ENCODE results near the gene GNGT1.
A peak's percentile ranks its signal among the peaks of the same experiment; 100 is the strongest.
"Not testable (repeated sequence)": the region's sequence is repeated elsewhere in the genome, so short reads cannot be mapped to it uniquely, and the experiment has no call there.

GNGT1 gene

DNA sequence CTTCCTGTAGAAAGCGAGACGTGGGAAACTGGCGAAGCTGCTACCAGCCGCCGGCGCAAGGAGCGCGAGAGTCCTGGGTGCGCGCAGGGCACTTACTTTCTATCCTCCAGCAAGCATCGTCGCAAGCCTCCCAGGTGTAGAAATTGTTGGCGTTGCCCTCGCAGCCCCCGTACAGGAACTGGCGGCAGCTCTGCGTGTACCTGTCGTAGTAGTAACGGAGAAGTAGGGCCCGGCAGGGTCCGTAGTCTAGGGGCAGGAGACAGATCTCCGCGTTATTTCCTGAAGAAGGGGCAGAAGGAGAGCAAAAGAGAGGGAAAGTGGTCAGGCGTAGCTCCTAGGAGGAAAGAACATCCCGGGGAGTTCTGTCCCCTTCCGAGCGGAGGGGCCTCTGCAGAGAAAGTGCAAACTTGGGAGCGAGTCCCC, 16.3 kb upstream of the GNGT1 start:
- no peaks in the 10 kb centered on the region for H3K9me3 Mint-ChIP-seq
- peak overlapping the region; percentile 41 to 76 for H3K4me3 Mint-ChIP-seq
- H3K4me1 Mint-ChIP-seq (ENCODE audit: low read depth in 2 of 2): peaks cover 7 to 9% of the 10 kb centered on the region in 2 donors
- DNase-seq: no peak
- H3K27me3 Mint-ChIP-seq: peaks cover 39 to 57% of the 10 kb centered on the region in 2 donors
- H3K36me3 Mint-ChIP-seq (ENCODE audit: insufficient read depth): no peaks in the 10 kb centered on the region
- no peak overlapping the region for H3K27ac Mint-ChIP-seq
- ATAC-seq (replicated peaks): no peak

DNA sequence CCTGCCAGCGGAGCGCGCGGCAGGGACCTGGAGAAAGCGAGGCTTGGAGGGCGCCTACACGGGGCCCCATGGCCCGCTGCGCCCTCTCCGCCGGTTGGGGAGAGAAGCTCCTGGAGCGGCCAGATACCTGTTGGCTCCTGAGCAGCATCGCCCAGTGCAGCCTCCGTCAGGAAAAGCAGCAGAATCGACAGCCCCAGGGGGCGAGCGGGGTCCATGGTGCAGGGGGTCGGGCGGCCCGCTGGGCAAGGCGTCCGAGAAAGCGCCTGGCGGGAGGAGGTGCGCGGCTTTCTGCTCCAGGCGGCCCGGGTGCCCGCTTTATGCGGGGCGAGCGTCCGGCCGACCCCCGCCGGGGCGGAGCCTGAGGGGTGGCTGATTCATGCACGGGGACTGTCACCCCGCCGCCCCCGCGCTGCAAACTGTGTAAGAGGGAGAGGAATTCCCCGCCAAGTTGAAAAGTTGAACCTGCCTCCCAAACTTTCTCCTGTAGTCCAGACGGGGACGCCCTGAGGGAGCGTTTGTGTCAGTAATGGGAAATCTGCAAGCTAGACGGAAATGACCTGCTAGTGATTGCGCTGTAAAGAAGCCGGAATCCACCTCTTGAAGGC, 15.8 kb upstream of the GNGT1 start, which contains the start of gene TFPI2:
Gene TFPI2, minus strand, starts transcription at position 290 of the 605 bp plus-strand sequence. Its CDS starts 75 bp downstream, at position 215.
- no peaks in the 10 kb centered on the region for H3K9me3 Mint-ChIP-seq
- H3K4me3 Mint-ChIP-seq: peak within 1 kb of the TSS; percentile 41 to 76
- H3K27me3 Mint-ChIP-seq: peaks cover 39 to 57% of the 10 kb centered on the region in 2 donors
- peaks cover 7 to 9% of the 10 kb centered on the region in 2 donors for H3K4me1 Mint-ChIP-seq (ENCODE audit: low read depth in 2 of 2)
- no peaks in the 10 kb centered on the region for H3K36me3 Mint-ChIP-seq (ENCODE audit: insufficient read depth)
- DNase-seq (no peak), ATAC-seq (replicated peaks) (no peak)
- H3K27ac Mint-ChIP-seq: no peak within 1 kb of the TSS

DNA sequence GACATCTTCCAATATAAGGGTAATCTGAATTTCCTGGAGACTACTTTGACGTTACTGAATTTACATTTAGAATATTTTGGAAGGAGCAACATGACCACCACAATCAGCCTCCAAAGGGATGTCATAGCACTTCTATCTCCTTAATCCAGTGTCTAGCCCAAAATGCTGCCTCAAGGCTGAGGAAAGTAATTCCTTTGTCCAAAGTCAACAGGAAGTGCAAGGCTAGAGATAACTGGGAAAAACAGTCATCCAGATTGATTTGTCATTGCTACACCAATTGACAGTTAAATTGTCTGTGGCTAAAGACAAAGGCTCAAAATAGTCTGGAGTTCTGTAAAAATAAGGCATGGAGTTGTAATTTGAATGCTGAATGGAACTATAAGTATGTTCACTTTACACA, 11.9 kb upstream of the GNGT1 start:
- DNase-seq (no peak), ATAC-seq (replicated peaks) (no peak)
- Mint-ChIP-seq H3K4me1 (ENCODE audit: low read depth in 2 of 2) (peaks cover 7 to 9% of the 10 kb centered on the region in 2 donors), H3K27me3 (peaks cover 21 to 41% of the 10 kb centered on the region in 2 donors), H3K36me3 (ENCODE audit: insufficient read depth) (no peaks in the 10 kb centered on the region), H3K9me3 (no peaks in the 10 kb centered on the region), H3K4me3 (no peak overlapping the region), H3K27ac (no peak overlapping the region)

DNA sequence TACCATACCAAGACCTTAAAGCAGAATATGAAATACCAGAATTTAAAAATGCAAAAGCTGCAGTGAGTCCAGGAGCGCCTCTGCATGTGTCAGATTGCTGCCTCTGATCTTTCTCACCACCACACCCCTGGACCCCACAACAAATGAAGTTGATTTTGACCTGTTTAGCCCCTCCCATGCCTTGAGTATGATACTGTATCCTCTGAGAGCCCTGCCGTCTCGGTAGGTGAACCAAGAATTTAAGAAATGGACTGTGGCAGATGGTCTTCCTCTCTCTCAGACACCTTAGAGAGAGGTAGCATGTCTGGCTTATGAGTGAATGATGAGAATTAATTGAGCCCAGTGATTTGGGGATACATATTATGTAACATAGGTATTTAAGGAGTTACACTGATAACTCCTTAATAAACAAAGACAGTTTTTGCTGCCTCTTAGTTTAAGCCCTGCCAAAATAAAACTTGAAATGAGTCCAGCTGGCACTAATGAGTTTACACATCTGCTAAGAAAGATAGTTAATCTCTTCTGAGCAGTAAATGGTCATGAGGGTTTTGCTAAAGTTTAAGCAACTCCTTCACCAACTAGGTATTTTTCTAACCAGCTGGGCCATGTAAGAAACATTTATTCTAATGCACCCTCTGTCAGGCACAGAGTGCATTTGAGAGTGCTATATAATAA, 11.3 kb upstream of the GNGT1 start:
- H3K4me1 Mint-ChIP-seq (ENCODE audit: low read depth in 2 of 2): peaks cover 3% of the 10 kb centered on the region in 2 donors
- ATAC-seq (replicated peaks) (no peak), DNase-seq (no peak)
- peaks cover 15 to 41% of the 10 kb centered on the region in 2 donors for H3K27me3 Mint-ChIP-seq
- no peak overlapping the region for H3K27ac Mint-ChIP-seq
- no peak overlapping the region for H3K4me3 Mint-ChIP-seq
- H3K36me3 Mint-ChIP-seq (ENCODE audit: insufficient read depth): no peaks in the 10 kb centered on the region
- H3K9me3 Mint-ChIP-seq: no peaks in the 10 kb centered on the region

DNA sequence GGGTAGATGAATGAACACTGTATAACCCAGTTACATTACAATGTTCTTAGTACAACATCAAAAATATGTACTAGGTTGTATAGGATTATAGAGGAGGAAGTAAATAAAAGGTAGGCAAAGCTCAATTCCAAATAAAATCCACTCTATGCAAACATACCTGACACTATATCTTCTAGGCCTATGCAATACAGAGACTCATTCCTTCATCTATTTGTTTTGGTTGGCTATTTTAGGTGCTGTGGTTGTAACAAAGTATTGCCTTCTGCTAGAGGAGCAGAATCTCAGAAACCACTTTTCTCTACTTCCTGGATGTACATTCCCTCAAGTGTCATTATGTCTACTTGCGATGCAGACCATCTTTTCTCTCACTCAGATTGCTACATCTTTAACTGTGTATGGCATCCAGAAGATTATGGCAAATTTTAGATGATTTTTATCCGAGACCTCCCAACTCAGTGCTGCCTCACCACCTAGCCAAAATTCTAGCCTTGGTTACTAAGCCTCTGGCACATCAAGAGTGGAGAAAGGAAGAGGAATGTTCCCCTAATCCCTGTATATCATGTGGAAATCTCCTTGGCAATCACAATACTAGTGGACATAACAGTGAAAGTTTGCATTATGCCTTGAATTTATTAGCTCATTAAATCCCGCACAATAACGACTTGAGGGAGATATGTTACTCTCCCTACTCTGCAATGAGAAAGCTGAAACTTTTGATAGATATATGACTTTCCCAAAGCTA, 10.3 kb upstream of the GNGT1 start:
- DNase-seq (no peak), ATAC-seq (replicated peaks) (no peak)
- peaks cover 11 to 34% of the 10 kb centered on the region in 2 donors for H3K27me3 Mint-ChIP-seq
- H3K4me1 Mint-ChIP-seq (ENCODE audit: low read depth in 2 of 2): no peaks in the 10 kb centered on the region
- no peaks in the 10 kb centered on the region for H3K9me3 Mint-ChIP-seq
- no peak overlapping the region for H3K4me3 Mint-ChIP-seq
- H3K27ac Mint-ChIP-seq: no peak overlapping the region
- H3K36me3 Mint-ChIP-seq (ENCODE audit: insufficient read depth): no peaks in the 10 kb centered on the region

DNA sequence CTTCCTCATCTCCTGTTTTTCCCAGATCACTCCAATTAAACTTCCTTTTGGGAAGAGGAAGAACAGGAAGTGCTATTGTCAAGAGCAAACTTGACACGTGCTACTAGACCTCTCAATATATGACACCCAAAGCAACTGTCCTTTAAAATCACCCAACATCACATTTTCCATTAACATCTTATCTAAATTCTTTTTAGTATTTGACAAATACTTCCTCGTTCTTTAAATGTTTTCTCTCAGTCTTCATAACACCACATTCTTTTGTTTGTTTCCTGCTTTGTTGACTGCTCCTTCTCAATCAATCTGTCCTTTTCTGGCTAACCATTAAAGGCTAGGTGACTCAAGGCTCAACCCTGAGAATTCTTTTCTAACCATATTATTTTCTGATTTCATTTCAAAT, 8.7 kb upstream of the GNGT1 start:
- no peak for ATAC-seq (replicated peaks)
- no peak overlapping the region for H3K27ac Mint-ChIP-seq
- H3K36me3 Mint-ChIP-seq (ENCODE audit: insufficient read depth): no peaks in the 10 kb centered on the region
- no peaks in the 10 kb centered on the region for H3K9me3 Mint-ChIP-seq
- H3K4me3 Mint-ChIP-seq: no peak overlapping the region
- no peak for DNase-seq
- no peaks in the 10 kb centered on the region for H3K4me1 Mint-ChIP-seq (ENCODE audit: low read depth in 2 of 2)
- peaks cover 0 to 19% of the 10 kb centered on the region in 2 donors for H3K27me3 Mint-ChIP-seq

DNA sequence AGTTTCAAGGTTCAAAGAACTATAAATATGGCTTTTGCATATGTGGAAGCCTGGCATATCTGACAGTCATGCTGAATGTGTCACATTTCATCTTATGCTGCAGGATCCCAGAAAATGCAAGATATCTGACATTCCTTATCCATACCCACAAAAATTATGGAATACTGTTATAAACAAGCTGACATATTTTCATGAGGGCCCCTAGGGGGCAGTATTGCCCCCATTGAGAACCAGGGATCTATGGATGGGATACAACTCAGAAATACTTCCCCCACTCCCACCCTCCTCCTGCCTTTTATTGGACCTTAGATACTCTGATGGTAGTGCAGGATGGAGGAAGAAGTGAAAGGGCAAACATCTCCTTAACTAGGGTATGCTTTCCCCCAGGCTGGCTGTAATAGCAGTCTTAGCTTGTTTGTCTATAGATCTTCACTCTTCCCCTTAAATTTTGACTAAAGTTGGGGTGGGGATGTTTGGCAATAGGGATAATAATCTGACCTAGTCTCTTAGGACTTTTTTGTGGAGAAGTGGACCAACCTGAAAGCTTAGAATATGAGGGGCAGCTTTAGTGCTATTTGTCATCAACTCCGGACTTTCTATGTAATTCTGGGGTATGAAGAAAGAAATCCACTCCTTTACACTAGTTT, 3.5 kb upstream of the GNGT1 start:
- H3K4me1 Mint-ChIP-seq (ENCODE audit: low read depth in 2 of 2): no peaks in the 10 kb centered on the region
- peaks cover 0 to 10% of the 10 kb centered on the region in 2 donors for H3K27me3 Mint-ChIP-seq
- no peaks in the 10 kb centered on the region for H3K36me3 Mint-ChIP-seq (ENCODE audit: insufficient read depth)
- H3K4me3 Mint-ChIP-seq: no peak overlapping the region
- ATAC-seq (replicated peaks): no peak
- no peak for DNase-seq
- H3K9me3 Mint-ChIP-seq: no peaks in the 10 kb centered on the region
- no peak overlapping the region for H3K27ac Mint-ChIP-seq

DNA sequence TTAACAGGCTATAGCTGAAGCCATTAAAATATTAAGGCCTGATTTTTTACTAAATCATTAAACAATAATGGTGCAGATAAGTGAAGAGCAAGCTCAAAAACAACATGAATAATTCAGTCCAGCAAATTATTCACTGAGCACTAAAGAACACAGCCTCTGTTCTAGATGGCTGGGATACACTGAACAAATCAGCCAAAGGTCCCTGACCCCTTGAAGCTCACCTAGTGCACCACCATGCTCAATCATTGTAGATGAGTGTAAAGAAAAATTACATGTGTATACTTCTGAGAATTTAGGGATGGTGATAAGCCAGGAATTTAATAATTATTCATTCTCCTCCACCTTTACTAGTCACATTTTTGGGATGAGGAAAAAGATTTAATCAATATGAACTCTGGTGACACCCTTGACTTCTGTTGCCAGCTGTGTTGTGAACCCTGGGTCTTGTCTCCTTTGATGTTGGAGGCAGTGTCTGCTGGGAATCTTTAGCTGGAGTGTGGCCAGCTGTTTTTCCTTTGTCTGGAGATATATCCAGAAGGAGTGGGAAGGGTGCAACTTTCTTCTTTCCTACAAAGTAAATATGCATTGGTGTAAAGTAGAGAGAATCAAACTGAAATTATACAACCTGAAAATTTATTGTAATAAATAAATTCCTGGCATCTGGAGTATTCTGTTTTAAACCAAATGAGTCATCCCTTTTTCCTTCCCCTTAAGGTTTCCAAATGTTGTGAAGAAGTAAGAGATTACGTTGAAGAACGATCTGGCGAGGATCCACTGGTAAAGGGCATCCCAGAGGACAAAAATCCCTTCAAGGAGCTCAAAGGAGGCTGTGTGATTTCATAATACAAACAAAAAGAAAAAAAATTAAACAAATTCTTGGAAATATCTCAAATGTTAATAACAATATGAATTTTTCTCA, 4.0 kb downstream of the GNGT1 start:
- no peaks in the 10 kb centered on the region for H3K9me3 Mint-ChIP-seq
- no peak for DNase-seq
- ATAC-seq (replicated peaks): no peak
- no peaks in the 10 kb centered on the region for H3K4me1 Mint-ChIP-seq (ENCODE audit: low read depth in 2 of 2)
- no peaks in the 10 kb centered on the region for H3K27me3 Mint-ChIP-seq
- H3K36me3 Mint-ChIP-seq (ENCODE audit: insufficient read depth): no peaks in the 10 kb centered on the region
- no peak overlapping the region for H3K27ac Mint-ChIP-seq
- H3K4me3 Mint-ChIP-seq: no peak overlapping the region

DNA sequence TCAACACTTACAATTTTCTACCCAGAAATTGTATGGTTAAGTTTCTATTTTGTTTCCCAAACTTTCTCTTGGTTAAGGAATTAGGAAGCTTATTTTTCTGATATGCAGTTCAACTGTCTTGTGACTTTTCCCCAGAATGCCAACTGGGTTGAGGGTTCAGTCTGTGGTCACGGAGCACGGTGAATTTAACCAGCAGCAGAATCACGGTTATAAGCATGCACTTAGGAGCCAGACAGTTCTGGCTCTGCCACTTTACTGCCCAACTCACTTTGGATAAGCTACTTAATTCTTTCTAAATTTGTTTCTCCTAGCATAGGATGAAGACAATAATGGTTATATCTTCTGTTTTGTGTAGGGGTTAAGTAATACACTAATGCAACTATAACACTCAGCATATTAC, 4.9 kb downstream of the GNGT1 start:
- not testable (repeated sequence) for H3K27me3 Mint-ChIP-seq; H3K27ac Mint-ChIP-seq; H3K36me3 Mint-ChIP-seq (ENCODE audit: insufficient read depth); H3K4me1 Mint-ChIP-seq (ENCODE audit: low read depth in 2 of 2); H3K4me3 Mint-ChIP-seq; ATAC-seq (replicated peaks); H3K9me3 Mint-ChIP-seq; DNase-seq

DNA sequence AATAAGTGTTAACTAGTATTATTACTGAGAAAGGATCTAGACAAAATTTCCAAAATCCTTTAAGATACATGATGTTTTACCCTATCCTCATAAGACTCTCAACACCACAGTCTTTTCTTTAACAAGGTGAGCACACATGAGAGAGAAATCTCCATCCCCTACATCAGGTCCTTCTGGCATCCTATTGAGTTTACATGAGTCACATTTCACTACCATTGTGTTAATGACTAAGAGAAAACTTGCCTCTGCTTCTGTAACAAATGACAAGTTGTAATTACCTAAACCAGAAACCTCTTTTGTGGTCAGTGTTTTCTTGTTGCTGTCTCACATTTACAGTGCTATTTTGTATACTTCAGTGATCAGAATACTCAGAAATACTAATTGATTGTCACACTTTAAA, 5.3 kb downstream of the GNGT1 start:
- not testable (repeated sequence) for H3K27ac Mint-ChIP-seq; ATAC-seq (replicated peaks); H3K27me3 Mint-ChIP-seq; H3K4me1 Mint-ChIP-seq (ENCODE audit: low read depth in 2 of 2); H3K36me3 Mint-ChIP-seq (ENCODE audit: insufficient read depth); DNase-seq; H3K9me3 Mint-ChIP-seq; H3K4me3 Mint-ChIP-seq

DNA sequence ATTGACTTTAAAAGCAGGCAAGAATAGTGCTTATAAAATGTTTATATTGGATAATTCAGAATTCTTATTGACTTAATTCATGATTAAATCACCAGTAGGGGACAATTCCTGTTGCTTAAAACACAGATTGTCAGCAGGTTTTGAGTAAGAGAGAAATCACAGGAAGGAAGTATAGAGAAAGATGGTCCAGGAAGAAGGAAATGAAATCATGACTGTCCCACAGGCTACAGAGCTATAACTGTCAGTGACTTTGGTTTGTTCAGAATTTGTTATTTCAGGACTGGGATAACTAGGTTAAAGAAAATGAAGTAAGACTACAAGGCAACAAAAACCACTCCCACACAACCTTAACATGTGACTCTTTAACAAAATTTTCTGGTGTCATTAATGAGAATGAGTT, 6.8 kb downstream of the GNGT1 start:
- ATAC-seq (replicated peaks): no peak
- Mint-ChIP-seq H3K27ac (no peak overlapping the region), H3K27me3 (peaks cover 6 to 9% of the 10 kb centered on the region in 2 donors), H3K36me3 (ENCODE audit: insufficient read depth) (no peaks in the 10 kb centered on the region), H3K9me3 (no peaks in the 10 kb centered on the region), H3K4me3 (no peak overlapping the region), H3K4me1 (ENCODE audit: low read depth in 2 of 2) (no peaks in the 10 kb centered on the region)
- DNase-seq: no peak

DNA sequence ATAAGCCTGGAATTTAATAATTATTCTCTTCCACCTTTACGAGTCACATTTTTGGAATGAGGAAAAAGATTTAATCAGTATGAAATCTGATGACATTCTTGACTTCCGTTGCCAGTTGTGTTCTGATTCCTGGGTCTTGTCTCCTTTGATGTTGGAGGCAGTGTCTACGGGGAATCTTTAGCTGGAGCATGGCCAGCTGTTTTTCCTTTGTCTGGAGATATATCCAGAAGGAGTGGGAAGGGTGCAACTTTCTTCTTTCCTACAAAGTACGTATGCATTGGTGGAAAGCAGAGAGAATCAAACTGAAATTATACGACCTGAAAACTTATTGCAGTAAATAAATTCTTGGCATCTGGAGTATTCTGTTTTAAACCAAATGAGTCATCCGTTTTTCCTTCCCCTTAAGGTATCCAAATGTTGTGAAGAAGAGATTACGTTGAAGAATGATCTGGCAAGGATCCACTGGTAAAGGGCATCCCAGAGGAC, 8.3 kb downstream of the GNGT1 start:
- no peak for DNase-seq
- H3K36me3 Mint-ChIP-seq (ENCODE audit: insufficient read depth): no peaks in the 10 kb centered on the region
- ATAC-seq (replicated peaks): no peak
- no peaks in the 10 kb centered on the region for H3K4me1 Mint-ChIP-seq (ENCODE audit: low read depth in 2 of 2)
- H3K4me3 Mint-ChIP-seq: no peak overlapping the region
- H3K27me3 Mint-ChIP-seq: peaks cover 6 to 9% of the 10 kb centered on the region in 2 donors
- no peak overlapping the region for H3K27ac Mint-ChIP-seq
- H3K9me3 Mint-ChIP-seq: no peaks in the 10 kb centered on the region
